Retinal pigment epithelial cell (primary cell): ENCODE results near the gene SH3BP1.

Experiments used
- DNase-seq: peaks from one replicate; pipeline ENCODE4 v3.0.0-alpha.2; 2010; ENCODE audit warnings: low read depth
- H3K4me3 ChIP-seq: 2 replicates; pipeline ENCODE4 v1.5.1; 2011; ENCODE audit warnings: mild to moderate bottlenecking, low read length, control low read depth, moderate library complexity
- TF ChIP-seq, protein P1 (sequence below): conservative IDR thresholded peaks from 2 replicates; pipeline ENCODE4 v1.5.1; 2011; ENCODE audit warnings: low read depth, low read length, control low read depth, inconsistent platforms

SH3BP1 gene

DNA sequence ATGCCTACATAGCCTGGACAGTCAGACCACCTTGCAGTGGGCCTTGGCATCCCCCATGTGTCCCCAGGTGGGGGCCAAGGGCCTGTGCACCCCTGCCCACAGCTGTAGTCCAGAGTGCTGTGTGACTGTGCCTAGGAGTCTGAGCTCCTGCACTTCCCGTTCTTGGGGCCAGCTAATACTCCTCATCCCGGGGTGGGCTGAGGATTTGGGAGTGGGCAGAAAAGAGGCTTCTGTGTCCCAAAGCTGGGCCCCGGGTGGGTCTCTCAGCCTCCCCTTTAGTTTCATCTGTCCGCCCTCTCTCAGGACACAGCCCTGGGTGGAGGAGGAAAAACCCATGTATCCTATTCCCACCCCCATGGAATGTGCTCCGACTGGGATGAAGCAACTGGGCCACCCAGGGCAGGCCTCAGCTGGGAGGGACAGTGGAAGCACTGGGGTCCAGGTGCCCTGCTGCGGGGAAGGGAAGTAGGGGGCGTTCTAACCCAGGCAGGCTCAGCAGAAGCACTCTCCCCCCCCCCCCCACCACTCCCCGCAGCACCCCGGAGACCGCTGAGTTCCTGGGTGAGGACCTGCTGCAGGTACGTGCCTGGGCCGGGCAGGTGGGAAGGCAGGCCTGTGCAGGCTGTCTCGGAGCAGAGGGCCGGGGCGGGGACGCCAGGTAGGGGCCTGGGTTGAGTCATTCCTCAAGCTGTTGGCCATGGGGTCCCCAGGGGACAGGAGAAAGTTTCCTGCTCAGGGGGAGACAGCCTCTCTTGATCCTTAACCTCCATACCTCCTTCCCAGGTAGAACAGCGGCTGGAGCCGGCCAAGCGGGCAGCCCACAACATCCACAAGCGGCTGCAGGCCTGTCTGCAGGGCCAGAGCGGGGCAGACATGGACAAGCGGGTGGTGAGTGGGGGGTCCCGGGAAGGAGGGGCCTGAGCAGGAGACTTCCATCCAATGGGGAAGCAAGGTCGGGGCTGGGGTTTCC, 1.4 kb downstream of the SH3BP1 start:
- TF ChIP-seq, protein P1, sequence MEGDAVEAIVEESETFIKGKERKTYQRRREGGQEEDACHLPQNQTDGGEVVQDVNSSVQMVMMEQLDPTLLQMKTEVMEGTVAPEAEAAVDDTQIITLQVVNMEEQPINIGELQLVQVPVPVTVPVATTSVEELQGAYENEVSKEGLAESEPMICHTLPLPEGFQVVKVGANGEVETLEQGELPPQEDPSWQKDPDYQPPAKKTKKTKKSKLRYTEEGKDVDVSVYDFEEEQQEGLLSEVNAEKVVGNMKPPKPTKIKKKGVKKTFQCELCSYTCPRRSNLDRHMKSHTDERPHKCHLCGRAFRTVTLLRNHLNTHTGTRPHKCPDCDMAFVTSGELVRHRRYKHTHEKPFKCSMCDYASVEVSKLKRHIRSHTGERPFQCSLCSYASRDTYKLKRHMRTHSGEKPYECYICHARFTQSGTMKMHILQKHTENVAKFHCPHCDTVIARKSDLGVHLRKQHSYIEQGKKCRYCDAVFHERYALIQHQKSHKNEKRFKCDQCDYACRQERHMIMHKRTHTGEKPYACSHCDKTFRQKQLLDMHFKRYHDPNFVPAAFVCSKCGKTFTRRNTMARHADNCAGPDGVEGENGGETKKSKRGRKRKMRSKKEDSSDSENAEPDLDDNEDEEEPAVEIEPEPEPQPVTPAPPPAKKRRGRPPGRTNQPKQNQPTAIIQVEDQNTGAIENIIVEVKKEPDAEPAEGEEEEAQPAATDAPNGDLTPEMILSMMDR = no peak
- no peak for DNase-seq
- no peak overlapping the region for H3K4me3 ChIP-seq

DNA sequence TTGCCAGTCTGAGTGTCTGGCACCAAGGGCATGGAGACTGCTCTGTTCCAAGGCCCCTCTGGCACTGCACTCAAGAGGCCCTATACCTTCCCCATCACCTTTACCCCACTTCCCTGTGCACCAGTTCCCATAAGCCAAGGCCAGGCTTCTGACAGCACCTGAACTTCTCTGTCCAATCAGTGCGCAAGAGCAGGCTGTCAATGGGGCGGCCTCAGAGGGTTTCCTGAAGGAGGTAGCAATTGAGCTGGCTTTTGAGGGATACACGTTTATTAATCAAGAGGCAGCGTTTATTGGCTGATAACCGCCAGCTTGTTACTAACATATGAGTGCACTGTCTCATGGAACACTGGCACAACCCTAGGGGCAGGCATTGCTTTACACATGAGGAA, 2.1 kb downstream of the SH3BP1 start:
- TF ChIP-seq, protein P1 = no peak
- H3K4me3 ChIP-seq = no peak overlapping the region

DNA sequence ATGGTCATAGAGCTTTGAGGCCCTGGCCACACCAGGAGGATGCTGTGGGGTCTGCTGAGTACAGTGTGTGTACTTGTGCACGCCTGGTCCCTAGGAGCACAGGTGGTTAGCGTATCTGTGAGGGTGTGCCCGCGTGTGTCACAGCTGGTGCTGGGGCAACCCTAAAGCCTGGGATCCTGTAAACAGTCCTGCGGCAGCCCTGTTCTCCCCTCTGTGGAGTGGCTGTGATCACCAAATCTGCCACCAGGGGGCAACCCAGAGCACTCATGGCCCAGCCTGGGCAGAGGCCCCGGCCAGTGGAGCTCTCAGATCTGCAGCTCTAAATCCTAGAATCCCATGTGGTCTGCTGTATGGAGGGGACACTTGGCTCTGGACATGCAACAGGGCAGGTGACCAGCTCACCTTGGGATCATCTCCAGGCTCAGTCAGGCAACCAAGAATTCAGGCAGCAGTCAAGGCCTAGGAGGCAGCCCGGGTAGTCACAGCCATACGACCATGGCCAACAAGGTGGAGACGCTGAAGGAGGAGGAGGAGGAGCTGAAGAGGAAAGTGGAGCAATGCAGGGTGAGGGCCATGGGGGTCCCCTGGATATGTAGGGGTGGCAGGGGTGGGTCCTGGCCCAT, 3.9 kb downstream of the SH3BP1 start:
- no peak for DNase-seq
- no peak overlapping the region for H3K4me3 ChIP-seq
- TF ChIP-seq, protein P1 = peak; percentile 95

More for the DNA sequence above, 2.1 kb downstream of the SH3BP1 start:
- DNase-seq = no peak

DNA sequence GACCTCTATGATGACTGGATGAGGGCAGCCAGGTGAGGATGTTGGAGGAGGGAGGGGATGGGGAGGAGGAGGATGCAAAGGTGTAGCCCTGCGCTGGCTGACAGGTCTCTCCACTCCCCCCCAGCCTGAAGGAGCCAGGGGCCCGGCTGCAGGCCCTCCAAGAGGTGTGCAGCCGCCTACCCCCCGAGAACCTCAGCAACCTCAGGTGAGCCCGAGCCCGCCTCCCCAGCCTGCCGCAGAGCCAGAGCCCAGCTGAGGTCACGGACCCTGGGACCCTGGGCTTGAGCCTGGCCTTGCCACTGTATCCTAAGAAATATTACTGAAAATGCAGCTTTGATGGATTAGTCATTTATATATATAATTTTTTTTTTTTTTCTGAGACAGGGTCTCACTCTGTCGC, 7.8 kb downstream of the SH3BP1 start:
- TF ChIP-seq, protein P1 = no peak
- DNase-seq = no peak
- H3K4me3 ChIP-seq = no peak overlapping the region

DNA sequence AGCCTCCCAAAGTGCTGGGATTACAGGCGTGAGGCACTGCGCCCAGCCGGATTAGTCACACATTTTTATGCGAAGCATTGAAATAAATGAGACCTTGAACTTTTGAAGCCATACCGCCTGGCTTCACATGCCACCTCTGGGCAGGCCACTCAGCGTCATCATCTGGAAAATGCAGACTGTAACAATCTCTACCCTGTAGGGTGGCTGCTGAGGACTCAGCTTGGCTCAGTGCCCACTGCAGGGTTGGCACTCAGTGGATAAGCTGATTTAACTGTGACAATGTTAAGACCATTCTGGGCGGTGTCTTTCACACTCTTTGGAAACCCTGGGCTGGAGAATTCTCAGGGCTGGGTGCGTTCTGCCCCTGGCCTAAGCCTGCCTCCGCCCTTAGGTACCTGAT, 8.5 kb downstream of the SH3BP1 start:
- DNase-seq = peak; percentile 96
- H3K4me3 ChIP-seq = no peak overlapping the region
- TF ChIP-seq, protein P1 = no peak

DNA sequence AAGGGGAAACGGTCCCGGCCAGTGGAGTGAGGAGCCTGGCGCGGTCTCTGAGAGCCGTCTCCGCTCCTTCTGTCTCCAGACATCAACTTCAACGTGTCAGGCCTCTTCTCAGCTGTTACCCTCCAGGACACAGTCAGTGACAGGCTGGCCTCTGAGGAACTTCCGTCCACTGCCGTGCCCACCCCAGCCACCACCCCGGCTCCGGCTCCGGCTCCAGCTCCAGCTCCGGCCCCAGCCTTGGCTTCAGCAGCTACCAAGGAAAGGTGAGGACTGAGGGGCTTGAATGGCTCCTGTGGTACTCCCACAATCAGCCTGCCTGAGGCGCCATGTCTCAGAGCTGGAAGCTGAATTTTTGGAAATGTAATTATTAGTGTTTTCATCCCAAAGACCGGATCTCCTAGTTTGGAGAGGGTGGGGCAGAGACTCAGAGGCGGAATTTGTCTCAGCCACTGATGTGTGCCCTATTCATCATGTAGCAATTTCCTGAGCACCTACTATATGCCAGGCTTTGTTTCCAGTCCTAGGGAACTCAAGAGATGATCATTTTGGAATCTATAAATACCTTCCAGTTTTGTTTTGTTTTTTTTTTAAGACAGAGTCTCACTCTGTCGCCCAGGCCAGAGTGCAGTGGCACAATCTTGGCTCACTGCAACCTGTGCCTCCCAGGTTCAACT, 11.1 kb downstream of the SH3BP1 start:
- no peak overlapping the region for H3K4me3 ChIP-seq
- TF ChIP-seq, protein P1 = no peak
- no peak for DNase-seq
